Osteoblast (primary cell): ENCODE data around the gene NKIRAS2. TPM values are rescaled to one million over a fixed set of nuclear protein-coding genes. Genes with fewer than 3 reads are reported as not detected.

ENCODE experiments used
- DNase-seq: peaks from one replicate; pipeline ENCODE4 v3.0.0; 2011; ENCODE audit warnings: low spot score, mixed read lengths; ENCODE audit not compliant: insufficient read length; ENCODE audit errors: missing footprints
- H2AFZ ChIP-seq: 2 replicates; pipeline ENCODE4 v1.6.0; 2011; ENCODE audit warnings: mild to moderate bottlenecking, low read length
- H3K27ac ChIP-seq: 2 replicates; pipeline ENCODE4 v1.5.1; 2011; ENCODE audit warnings: mild to moderate bottlenecking, low read depth, low read length, moderate library complexity
- H3K27me3 ChIP-seq: 2 replicates; pipeline ENCODE4 v1.6.0; 2012; ENCODE audit warnings: mild to moderate bottlenecking, control low read depth, inconsistent platforms, low read length, moderate library complexity; ENCODE audit not compliant: insufficient read depth
- H3K36me3 ChIP-seq: 2 replicates; pipeline ENCODE4 v1.5.1; 2011; ENCODE audit warnings: mild to moderate bottlenecking, low read length, control low read depth, moderate library complexity; ENCODE audit not compliant: insufficient read depth
- H3K4me1 ChIP-seq: 2 replicates; pipeline ENCODE4 v1.5.1; 2011; ENCODE audit warnings: mild to moderate bottlenecking, low read length, control low read depth, moderate library complexity; ENCODE audit not compliant: insufficient read depth
- H3K4me2 ChIP-seq: 2 replicates; pipeline ENCODE4 v1.6.0; 2011; ENCODE audit warnings: mild to moderate bottlenecking, low read length; ENCODE audit not compliant: insufficient read depth
- H3K4me3 ChIP-seq: fragments of 200-600 bp; sonication (generic); 3 replicates; pipeline ENCODE4 v1.5.1; 2012; ENCODE audit warnings: mild to moderate bottlenecking, low read length, inconsistent platforms; ENCODE audit not compliant: insufficient read depth
- H3K79me2 ChIP-seq: 2 replicates; pipeline ENCODE4 v1.6.0; 2012; ENCODE audit warnings: mild to moderate bottlenecking, low read length, control low read depth, inconsistent platforms; ENCODE audit not compliant: insufficient read depth
- H3K9me3 ChIP-seq: 2 replicates; pipeline ENCODE4 v1.5.1; 2011; ENCODE audit warnings: low read depth, low read length, control low read depth
- H4K20me1 ChIP-seq: 2 replicates; pipeline ENCODE4 v1.6.0; 2012; ENCODE audit warnings: mild to moderate bottlenecking, low read length, control low read depth; ENCODE audit not compliant: insufficient read depth
- total RNA-seq: library from RNA; depleted of rRNA; stranded (reverse); fragments of >200 nt; gene quantifications from 2 replicates; pipeline ENCODE4 v1.2.3, GENCODE V29; 2012
- TF ChIP-seq, protein P1 (sequence below): IDR thresholded peaks from 2 replicates; pipeline ENCODE4 v1.5.1; 2011; ENCODE audit warnings: mild to moderate bottlenecking, low read depth, low read length, moderate library complexity; ENCODE audit errors: extremely low read depth

The NKIRAS2 gene
- total RNA-seq, 1 donor: 39.1 TPM

DNA sequence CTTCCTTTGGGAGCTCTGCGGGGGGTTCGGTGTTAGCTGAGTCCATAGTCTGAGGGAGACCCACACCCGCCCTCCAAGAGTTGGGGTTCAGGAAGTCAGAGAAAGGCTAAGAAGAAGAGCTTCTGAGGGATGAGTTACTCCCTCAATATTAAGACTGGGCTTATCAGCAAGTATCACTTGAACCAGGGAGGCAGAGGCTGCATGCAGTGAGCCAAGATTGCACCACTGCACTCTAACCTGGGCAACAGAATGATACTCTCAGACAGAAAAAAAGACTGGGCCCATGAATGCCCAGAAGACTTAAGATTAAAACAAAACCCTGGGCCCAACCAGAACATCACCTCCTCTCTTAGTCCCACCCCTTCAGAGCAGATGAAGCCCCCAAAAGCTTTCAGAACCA lies 6.0 kb downstream of the NKIRAS2 start:
- Histone ChIP-seq H3K27ac (no peak overlapping the region), H3K27me3 (no peaks in the 10 kb centered on the region), H3K4me1 (peaks cover 14% of the 10 kb centered on the region), H3K36me3 (peaks cover 28% of the 10 kb centered on the region), H3K4me3 (no peak overlapping the region), H3K79me2 (peaks cover 10% of the 10 kb centered on the region), H4K20me1 (no peaks in the 10 kb centered on the region), H3K9me3 (no peaks in the 10 kb centered on the region), H3K4me2 (no peak overlapping the region), H2AFZ (no peak overlapping the region)
- no peak for DNase-seq
- TF ChIP-seq, protein P1, sequence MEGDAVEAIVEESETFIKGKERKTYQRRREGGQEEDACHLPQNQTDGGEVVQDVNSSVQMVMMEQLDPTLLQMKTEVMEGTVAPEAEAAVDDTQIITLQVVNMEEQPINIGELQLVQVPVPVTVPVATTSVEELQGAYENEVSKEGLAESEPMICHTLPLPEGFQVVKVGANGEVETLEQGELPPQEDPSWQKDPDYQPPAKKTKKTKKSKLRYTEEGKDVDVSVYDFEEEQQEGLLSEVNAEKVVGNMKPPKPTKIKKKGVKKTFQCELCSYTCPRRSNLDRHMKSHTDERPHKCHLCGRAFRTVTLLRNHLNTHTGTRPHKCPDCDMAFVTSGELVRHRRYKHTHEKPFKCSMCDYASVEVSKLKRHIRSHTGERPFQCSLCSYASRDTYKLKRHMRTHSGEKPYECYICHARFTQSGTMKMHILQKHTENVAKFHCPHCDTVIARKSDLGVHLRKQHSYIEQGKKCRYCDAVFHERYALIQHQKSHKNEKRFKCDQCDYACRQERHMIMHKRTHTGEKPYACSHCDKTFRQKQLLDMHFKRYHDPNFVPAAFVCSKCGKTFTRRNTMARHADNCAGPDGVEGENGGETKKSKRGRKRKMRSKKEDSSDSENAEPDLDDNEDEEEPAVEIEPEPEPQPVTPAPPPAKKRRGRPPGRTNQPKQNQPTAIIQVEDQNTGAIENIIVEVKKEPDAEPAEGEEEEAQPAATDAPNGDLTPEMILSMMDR: no peak

DNA sequence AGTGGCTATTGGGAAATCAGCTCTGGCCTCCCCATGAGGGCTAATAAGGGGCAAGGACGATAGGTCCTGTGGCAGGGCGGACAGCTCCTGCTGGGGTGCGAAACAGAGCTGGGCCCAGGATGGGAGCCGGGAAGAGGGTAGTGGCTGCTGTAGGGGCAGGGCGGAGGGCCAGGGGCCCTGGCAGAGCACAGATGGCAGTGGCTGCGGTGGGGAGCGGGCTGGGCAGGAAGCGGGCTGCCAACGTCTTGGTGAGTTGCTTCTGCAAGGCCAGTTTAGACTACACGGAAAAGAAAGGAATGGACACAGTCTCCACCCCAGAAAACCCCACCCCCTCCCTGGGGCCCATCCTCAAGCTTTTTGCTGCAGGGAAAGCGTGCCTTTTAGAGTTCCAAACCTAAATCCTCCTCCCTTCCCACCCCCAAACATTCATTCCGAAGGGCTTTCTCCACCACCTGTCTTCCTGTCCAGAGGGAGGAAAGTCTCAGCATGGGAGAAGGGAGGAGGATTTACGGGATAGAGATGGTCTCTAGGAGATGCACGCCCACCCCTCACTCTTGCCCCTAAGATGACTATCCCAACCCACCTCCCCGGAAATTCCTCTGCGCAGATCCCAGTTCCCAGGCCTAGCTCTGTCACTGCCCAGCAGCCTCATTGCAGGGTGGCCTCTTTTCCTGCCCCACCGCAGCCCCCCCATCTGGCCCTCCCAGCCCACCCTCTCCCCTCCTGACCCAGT lies 7.1 kb downstream of the NKIRAS2 start:
- H3K27ac ChIP-seq: no peak overlapping the region
- peaks cover 12% of the 10 kb centered on the region for H3K4me1 ChIP-seq
- no peaks in the 10 kb centered on the region for H3K9me3 ChIP-seq
- H3K36me3 ChIP-seq: peaks cover 21% of the 10 kb centered on the region
- H3K4me3 ChIP-seq: no peak overlapping the region
- H2AFZ ChIP-seq: no peak overlapping the region
- H3K79me2 ChIP-seq: peaks cover 2% of the 10 kb centered on the region
- TF ChIP-seq, protein P1: no peak
- DNase-seq: peak; percentile 85
- H3K27me3 ChIP-seq: no peaks in the 10 kb centered on the region
- H3K4me2 ChIP-seq: no peak overlapping the region
- no peaks in the 10 kb centered on the region for H4K20me1 ChIP-seq

DNA sequence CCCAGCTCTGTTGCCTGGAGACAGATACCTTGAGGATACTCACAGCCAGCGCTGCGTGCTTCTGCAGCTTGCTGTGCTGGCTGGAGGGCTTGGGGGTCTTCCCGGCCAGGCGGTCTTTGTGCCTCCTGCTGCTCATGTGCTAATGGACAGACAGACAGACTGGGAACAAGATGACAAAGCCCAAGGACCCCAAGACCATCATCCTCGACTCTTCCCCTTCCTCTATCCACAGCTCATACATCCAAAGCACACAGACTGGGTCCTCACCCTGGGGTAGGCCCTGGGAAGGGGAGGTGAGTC lies 7.7 kb downstream of the NKIRAS2 start:
- Histone ChIP-seq H3K36me3 (peaks cover 16% of the 10 kb centered on the region), H3K4me2 (no peak overlapping the region), H3K4me3 (no peak overlapping the region), H3K27me3 (no peaks in the 10 kb centered on the region), H4K20me1 (no peaks in the 10 kb centered on the region), H3K79me2 (no peaks in the 10 kb centered on the region), H2AFZ (no peak overlapping the region), H3K9me3 (no peaks in the 10 kb centered on the region), H3K4me1 (peaks cover 12% of the 10 kb centered on the region), H3K27ac (no peak overlapping the region)
- DNase-seq: peak; percentile 60
- TF ChIP-seq, protein P1: no peak

DNA sequence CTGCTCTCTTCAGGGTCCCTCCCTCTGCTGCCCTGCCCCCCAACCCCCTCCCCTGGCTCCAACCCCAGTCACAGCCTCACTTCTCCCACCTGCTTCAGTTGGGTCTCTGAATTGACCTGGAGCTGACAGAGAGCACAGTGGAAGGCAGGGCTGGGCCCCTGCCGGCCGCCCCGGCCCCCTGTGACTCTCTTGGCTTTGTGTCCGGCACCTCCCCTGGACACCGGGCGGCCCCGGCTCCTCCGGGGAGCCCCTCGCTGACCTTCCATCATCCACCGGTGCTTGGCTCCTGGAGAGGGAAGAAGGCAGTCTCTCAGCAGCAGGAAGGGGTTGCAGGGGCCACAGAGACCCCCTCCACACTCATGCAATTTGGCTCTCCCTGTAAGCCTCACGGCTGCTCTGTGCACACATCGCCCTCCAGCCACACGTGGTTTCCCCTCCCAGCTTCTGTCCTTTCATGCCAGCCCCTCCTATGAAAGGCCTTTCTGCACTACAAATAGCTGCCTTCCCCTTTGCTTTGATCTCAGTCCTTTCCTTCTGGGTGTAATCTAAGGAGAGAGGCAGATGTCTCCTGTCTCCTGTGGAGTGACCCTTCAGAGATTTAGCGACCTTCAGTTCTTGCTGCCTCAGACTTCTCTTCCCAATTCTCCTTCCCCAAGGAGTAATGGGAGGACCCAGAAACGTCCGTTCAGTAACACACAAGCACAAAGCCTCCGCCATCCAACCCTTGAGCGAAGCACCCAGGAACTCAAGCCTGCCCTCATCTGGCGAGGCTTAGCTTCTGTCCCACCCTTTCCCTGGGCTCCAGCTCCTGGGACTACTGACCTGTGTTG lies 8.3 kb downstream of the NKIRAS2 start:
- no peaks in the 10 kb centered on the region for H3K79me2 ChIP-seq
- H2AFZ ChIP-seq: no peak overlapping the region
- H4K20me1 ChIP-seq: no peaks in the 10 kb centered on the region
- H3K27me3 ChIP-seq: no peaks in the 10 kb centered on the region
- H3K4me3 ChIP-seq: no peak overlapping the region
- H3K4me2 ChIP-seq: no peak overlapping the region
- peak; percentile 26 for DNase-seq
- TF ChIP-seq, protein P1: peak; percentile 28
- peaks cover 12% of the 10 kb centered on the region for H3K4me1 ChIP-seq
- H3K27ac ChIP-seq: no peak overlapping the region
- peaks cover 10% of the 10 kb centered on the region for H3K36me3 ChIP-seq
- no peaks in the 10 kb centered on the region for H3K9me3 ChIP-seq
